HG02943 (cell line): ENCODE results near the gene TRAPPC11.
"Not testable (repeated sequence)": the region's sequence is repeated elsewhere in the genome, so short reads cannot be mapped to it uniquely, and the experiment has no call there.

Experiments used
- ATAC-seq: cut with Tn5 transposase; IDR thresholded peaks from one replicate; pipeline ENCODE4 v1.9.1; 2021; ENCODE audit warnings: mild to moderate bottlenecking, low read depth, moderate library complexity; ENCODE audit not compliant: unreplicated experiment

Gene TRAPPC11

GRCh38 chr4:183659029-183659871, at the start of gene TRAPPC11, which contains the start of gene RWDD4:
Gene TRAPPC11, plus strand, starts transcription at chr4:183659293. Its CDS starts 4,575 bp downstream, at chr4:183663868.
Gene RWDD4, minus strand, starts transcription at chr4:183659185. Its CDS starts 233 bp downstream, at chr4:183658952.
- ATAC-seq, result peak; percentile 99

- ATAC-seq, result no peak
Observed at GRCh38 chr4:183610033-183610432, 49.1 kb upstream of the TRAPPC11 start.

- no peak for ATAC-seq
Observed at GRCh38 chr4:183610613-183611012, 48.5 kb upstream of the TRAPPC11 start.

- no peak for ATAC-seq
Observed at GRCh38 chr4:183611210-183611830, 47.8 kb upstream of the TRAPPC11 start.

- no peak for ATAC-seq
Observed at GRCh38 chr4:183612329-183613250, 46.5 kb upstream of the TRAPPC11 start.

- ATAC-seq, result no peak
Observed at GRCh38 chr4:183617075-183617474, 42.0 kb upstream of the TRAPPC11 start.

- ATAC-seq, result no peak
Observed at GRCh38 chr4:183618681-183619080, 40.4 kb upstream of the TRAPPC11 start.

GRCh38 chr4:183620421-183620820, 38.7 kb upstream of the TRAPPC11 start:
- ATAC-seq, result no peak

GRCh38 chr4:183621875-183622274, 37.2 kb upstream of the TRAPPC11 start:
- no peak for ATAC-seq

- ATAC-seq, result no peak
Observed at GRCh38 chr4:183624548-183624947, 34.5 kb upstream of the TRAPPC11 start.

- no peak for ATAC-seq
Observed at GRCh38 chr4:183626168-183626567, 32.9 kb upstream of the TRAPPC11 start.

GRCh38 chr4:183627286-183627685, 31.8 kb upstream of the TRAPPC11 start:
- ATAC-seq, result not testable (repeated sequence)

- ATAC-seq, result no peak
Observed at GRCh38 chr4:183627979-183628588, 31.0 kb upstream of the TRAPPC11 start.

GRCh38 chr4:183631577-183632198, 27.4 kb upstream of the TRAPPC11 start:
- no peak for ATAC-seq

- ATAC-seq, result no peak
Observed at GRCh38 chr4:183632689-183633088, 26.4 kb upstream of the TRAPPC11 start.

GRCh38 chr4:183633476-183634400, 25.4 kb upstream of the TRAPPC11 start:
- no peak for ATAC-seq

- ATAC-seq, result no peak
Observed at GRCh38 chr4:183635321-183635720, 23.8 kb upstream of the TRAPPC11 start.

- ATAC-seq, result no peak
Observed at GRCh38 chr4:183635741-183636140, 23.4 kb upstream of the TRAPPC11 start.

- no peak for ATAC-seq
Observed at GRCh38 chr4:183636503-183636902, 22.6 kb upstream of the TRAPPC11 start.
